GM19043 (cell line): ENCODE data around the gene PKDCC.
A peak's percentile ranks its signal among the peaks of the same experiment; 100 is the strongest.

Experiments
- ATAC-seq: cut with Tn5 transposase; IDR thresholded peaks from one replicate; pipeline ENCODE4 v1.9.1; 2021; ENCODE audit warnings: low read depth; ENCODE audit not compliant: unreplicated experiment

PKDCC gene

GRCh38 chr2:42047488-42048298, at the start of gene PKDCC:
PKDCC (plus strand) TSS chr2:42048021; CDS start chr2:42048200, 179 bp downstream.
- no peak for ATAC-seq

- no peak for ATAC-seq
These were observed 49.4 kb upstream of the PKDCC start for GRCh38 chr2:41998186-41999127.

GRCh38 chr2:41999128-41999480, 48.7 kb upstream of the PKDCC start:
- no peak for ATAC-seq

- ATAC-seq = no peak
These were observed 48.1 kb upstream of the PKDCC start for GRCh38 chr2:41999592-42000281.

- ATAC-seq = no peak
These were observed 46.1 kb upstream of the PKDCC start for GRCh38 chr2:42001711-42002201.

GRCh38 chr2:42007551-42007950, 40.3 kb upstream of the PKDCC start:
- no peak for ATAC-seq

GRCh38 chr2:42008241-42008921, 39.4 kb upstream of the PKDCC start:
- ATAC-seq = no peak

GRCh38 chr2:42009657-42010580, 37.9 kb upstream of the PKDCC start:
- no peak for ATAC-seq

- no peak for ATAC-seq
These were observed 37.0 kb upstream of the PKDCC start for GRCh38 chr2:42010743-42011298.

GRCh38 chr2:42012137-42012536, 35.7 kb upstream of the PKDCC start:
- no peak for ATAC-seq

GRCh38 chr2:42012651-42013050, 35.2 kb upstream of the PKDCC start:
- no peak for ATAC-seq

GRCh38 chr2:42013409-42013808, 34.4 kb upstream of the PKDCC start:
- no peak for ATAC-seq

- ATAC-seq = no peak
These were observed 26.4 kb upstream of the PKDCC start for GRCh38 chr2:42021464-42021863.

- no peak for ATAC-seq
These were observed 22.7 kb upstream of the PKDCC start for GRCh38 chr2:42025151-42025582.

- no peak for ATAC-seq
These were observed 21.5 kb upstream of the PKDCC start for GRCh38 chr2:42026272-42026671.

GRCh38 chr2:42028571-42029148, 19.2 kb upstream of the PKDCC start:
- ATAC-seq = peak; percentile 79

- no peak for ATAC-seq
These were observed 18.6 kb upstream of the PKDCC start for GRCh38 chr2:42029171-42029570.

- ATAC-seq = no peak
These were observed 18.1 kb upstream of the PKDCC start for GRCh38 chr2:42029639-42030199.
